IMR-90 (cell line): ENCODE measurements around the gene ZKSCAN8. TPM values are rescaled to one million over a fixed set of nuclear protein-coding genes. Genes with fewer than 3 reads are reported as not detected.

Experiments
- ATAC-seq: fragments of 200-7000 bp; cut with Tn5 transposase; 2 replicates; pipeline ENCODE4 v1.9.1; 2020; ENCODE audit warnings: low read depth, mild to moderate bottlenecking, moderate library complexity
- BruUV-seq: library from RNA; stranded (reverse); fragments of 400-500 nt; replicated peaks from 2 replicates; lab custom pipeline; 2021; lab: Mats Ljungman, UMichigan
- CTCF ChIA-PET: fragments of 300-600 bp; formaldehyde crosslinking; extraction: SDS; loops from one replicate; lab custom pipeline; 2021; ENCODE audit warnings: antibody characterized with exemption; lab: Yijun Ruan, JAX
- POLR2A ChIA-PET: fragments of 300-600 bp; sonication (Branson Sonifier 250); formaldehyde crosslinking; loops from one replicate; lab custom pipeline; 2022; ENCODE audit warnings: antibody characterized with exemption; ENCODE audit not compliant: unreplicated experiment; lab: Charles Lee
- DNase-seq: peaks from one replicate; pipeline ENCODE4 v3.0.0; 2013
- H2AFZ ChIP-seq: replicated peaks from 2 replicates; pipeline ENCODE3; 2013; ENCODE audit warnings: low read length, mild to moderate bottlenecking; ENCODE audit not compliant: poor library complexity
- H2AK5ac ChIP-seq: 2 replicates; pipeline ENCODE4 v1.6.1; 2013; ENCODE audit warnings: low read depth, low read length, inconsistent platforms
- H2AK9ac ChIP-seq: replicated peaks from 2 replicates; pipeline ENCODE3; 2013; ENCODE audit warnings: mild to moderate bottlenecking, low read depth, low read length, moderate library complexity; ENCODE audit not compliant: poor library complexity
- H2BK120ac ChIP-seq: 2 replicates; pipeline ENCODE4 v1.6.1; 2013; ENCODE audit warnings: low read depth, low read length, inconsistent platforms
- H2BK15ac ChIP-seq: 3 replicates; pipeline ENCODE4 v1.6.1; 2013; ENCODE audit warnings: low read depth, low read length, inconsistent platforms
- H2BK20ac ChIP-seq: 2 replicates; pipeline ENCODE4 v1.6.1; 2013; ENCODE audit warnings: low read depth, mild to moderate bottlenecking, inconsistent platforms, low read length, moderate library complexity
- H2BK5ac ChIP-seq: 2 replicates; pipeline ENCODE4 v1.6.1; 2013; ENCODE audit warnings: mild to moderate bottlenecking, low read depth, low read length, inconsistent platforms; ENCODE audit not compliant: poor library complexity, severe bottlenecking
- H3K14ac ChIP-seq: replicated peaks from 2 replicates; pipeline ENCODE4 v1.6.1; 2013; ENCODE audit warnings: low read depth, low read length, inconsistent platforms
- H3K18ac ChIP-seq: 2 replicates; pipeline ENCODE4 v1.6.1; 2013; ENCODE audit warnings: low read depth, low read length, control low read depth
- H3K23ac ChIP-seq: 2 replicates; pipeline ENCODE4 v1.6.1; 2013; ENCODE audit warnings: low read depth, low read length, inconsistent platforms
- H3K27ac ChIP-seq: 2 replicates; pipeline ENCODE4 v1.5.1; 2013; ENCODE audit warnings: mild to moderate bottlenecking, control low read depth, low read length; ENCODE audit not compliant: insufficient read depth
- H3K27me3 ChIP-seq: 2 replicates; pipeline ENCODE4 v1.6.1; 2013; ENCODE audit warnings: low read length; ENCODE audit not compliant: control insufficient read depth, insufficient read depth
- H3K36me3 ChIP-seq: 2 replicates; pipeline ENCODE4 v1.6.1; 2013; ENCODE audit warnings: low read length, mixed read lengths; ENCODE audit not compliant: control insufficient read depth, insufficient read depth
- H3K4ac ChIP-seq: 2 replicates; pipeline ENCODE4 v1.6.1; 2013; ENCODE audit warnings: low read depth, low read length, inconsistent platforms
- H3K4me1 ChIP-seq: 2 replicates; pipeline ENCODE4 v1.6.1; 2013; ENCODE audit warnings: low read length, mixed read lengths; ENCODE audit not compliant: control insufficient read depth, insufficient read depth
- H3K4me2 ChIP-seq: 2 replicates; pipeline ENCODE4 v1.6.1; 2013; ENCODE audit warnings: low read depth, mild to moderate bottlenecking, control low read depth, low read length, moderate library complexity
- H3K4me3 ChIP-seq: 2 replicates; pipeline ENCODE4 v1.5.1; 2013; ENCODE audit warnings: low read depth, mild to moderate bottlenecking, control low read depth, low read length, moderate library complexity; ENCODE audit not compliant: insufficient read depth
- H3K56ac ChIP-seq: 2 replicates; pipeline ENCODE4 v1.6.1; 2013; ENCODE audit warnings: low read length, inconsistent platforms; ENCODE audit not compliant: insufficient read depth; ENCODE audit errors: extremely low read depth
- H3K79me1 ChIP-seq, 2 experiments: 2 replicates each; pipeline ENCODE4 v1.6.1; 2013; ENCODE audit warnings: low read length in 2 of 2, inconsistent platforms in 1 of 2, low read depth in 1 of 2
- H3K9ac ChIP-seq: 2 replicates; pipeline ENCODE4 v1.6.1; 2013; ENCODE audit warnings: low read depth, low read length, control low read depth
- H3K9me1 ChIP-seq: 2 replicates; pipeline ENCODE4 v1.6.1; 2013; ENCODE audit warnings: low read length, inconsistent platforms; ENCODE audit not compliant: insufficient read depth
- H3K9me3 ChIP-seq: 2 replicates; pipeline ENCODE4 v1.6.1; 2013; ENCODE audit warnings: low read length; ENCODE audit not compliant: control insufficient read depth, insufficient read depth
- H4K20me1 ChIP-seq: 2 replicates; pipeline ENCODE4 v1.6.1; 2013; ENCODE audit warnings: low read length, inconsistent platforms; ENCODE audit not compliant: insufficient read depth
- H4K5ac ChIP-seq: 2 replicates; pipeline ENCODE4 v1.6.1; 2013; ENCODE audit warnings: mild to moderate bottlenecking, low read depth, low read length, control low read depth
- H4K8ac ChIP-seq, 2 experiments: 2 replicates each; pipeline ENCODE4 v1.6.1; 2013; ENCODE audit warnings: low read depth in 2 of 2, low read length in 2 of 2, control low read depth in 1 of 2, inconsistent platforms in 1 of 2
- H4K91ac ChIP-seq: 2 replicates; pipeline ENCODE4 v1.6.1; 2013; ENCODE audit warnings: low read depth, low read length, inconsistent platforms; ENCODE audit not compliant: insufficient read depth
- BHLHE40 ChIP-seq: fragments of 150-350 bp; IDR thresholded peaks from 2 replicates; pipeline ENCODE4 v1.6.1; 2016; ENCODE audit warnings: mild to moderate bottlenecking, low read depth, low read length
- MAZ ChIP-seq: IDR thresholded peaks from 2 replicates; pipeline ENCODE4 v1.6.1; 2012; ENCODE audit warnings: low read depth, mild to moderate bottlenecking, low read length, improper control_type of control experiment, moderate library complexity, borderline replicate concordance
- MXI1 ChIP-seq: IDR thresholded peaks from 2 replicates; pipeline ENCODE4 v1.6.1; 2012; ENCODE audit warnings: low read depth, mild to moderate bottlenecking, low read length, moderate library complexity, borderline replicate concordance
- POLR2A ChIP-seq: IDR thresholded peaks from 2 replicates; pipeline ENCODE4 v1.6.1; 2012; ENCODE audit warnings: mild to moderate bottlenecking, low read depth, low read length
- RCOR1 ChIP-seq: IDR thresholded peaks from 2 replicates; pipeline ENCODE4 v1.6.1; 2012; ENCODE audit warnings: mild to moderate bottlenecking, low read length, improper control_type of control experiment; ENCODE audit not compliant: insufficient replicate concordance
- RFX5 ChIP-seq: IDR thresholded peaks from 2 replicates; pipeline ENCODE4 v1.8.0; 2012; ENCODE audit warnings: low read depth, mild to moderate bottlenecking, low read length, moderate library complexity
- WGBS, 2 experiments: methylation state at CpG; one replicate each; pipeline versions ENCODE4 v1.1.5 to v1.1.7; 2013; ENCODE audit warnings: missing lambda C conversion rate in 2 of 2; ENCODE audit not compliant: insufficient read length in 1 of 2; ENCODE audit errors: extremely low coverage in 2 of 2; 5-methylcytosine and 5-hydroxymethylcytosine counted together
- dilution Hi-C: fragments of 300-500 bp; cut with HindIII; formaldehyde crosslinking; loops from one replicate; pipeline ENCODE4 v1.14.3; 2018; ENCODE audit warnings: low sequenced_read_pairs; ENCODE audit not compliant: unreplicated experiment
- in situ Hi-C: fragments of 300-500 bp; cut with MboI; formaldehyde crosslinking; loops from 3 replicates; pipeline ENCODE4 v1.14.3; 2019; ENCODE audit warnings: low sequenced_read_pairs, inconsistent platforms, mixed read lengths
- intact Hi-C: fragments of 100-400 bp; cut with micrococcal nuclease; formaldehyde crosslinking; loops from 2 replicates; pipeline ENCODE4 v1.10.0; 2022
- polyA plus RNA-seq, 3 experiments: library from polyadenylated mRNA; depleted of rRNA; stranded (reverse); fragments of >200 nt; gene quantifications; 2 replicates each; pipeline ENCODE4 v1.2.3, GENCODE V29; 2012; ENCODE audit warnings: low replicate concordance in 1 of 3
- total RNA-seq: library from RNA; depleted of rRNA; stranded (reverse); fragments of >200 nt; gene quantifications from 2 replicates; pipeline ENCODE4 v1.2.3, GENCODE V29; 2012

Gene ZKSCAN8
- total and polyA plus RNA-seq, 2 of the 4 experiments (the other 2 are of a cell fraction): 8.3 to 22.8 TPM

DNA sequence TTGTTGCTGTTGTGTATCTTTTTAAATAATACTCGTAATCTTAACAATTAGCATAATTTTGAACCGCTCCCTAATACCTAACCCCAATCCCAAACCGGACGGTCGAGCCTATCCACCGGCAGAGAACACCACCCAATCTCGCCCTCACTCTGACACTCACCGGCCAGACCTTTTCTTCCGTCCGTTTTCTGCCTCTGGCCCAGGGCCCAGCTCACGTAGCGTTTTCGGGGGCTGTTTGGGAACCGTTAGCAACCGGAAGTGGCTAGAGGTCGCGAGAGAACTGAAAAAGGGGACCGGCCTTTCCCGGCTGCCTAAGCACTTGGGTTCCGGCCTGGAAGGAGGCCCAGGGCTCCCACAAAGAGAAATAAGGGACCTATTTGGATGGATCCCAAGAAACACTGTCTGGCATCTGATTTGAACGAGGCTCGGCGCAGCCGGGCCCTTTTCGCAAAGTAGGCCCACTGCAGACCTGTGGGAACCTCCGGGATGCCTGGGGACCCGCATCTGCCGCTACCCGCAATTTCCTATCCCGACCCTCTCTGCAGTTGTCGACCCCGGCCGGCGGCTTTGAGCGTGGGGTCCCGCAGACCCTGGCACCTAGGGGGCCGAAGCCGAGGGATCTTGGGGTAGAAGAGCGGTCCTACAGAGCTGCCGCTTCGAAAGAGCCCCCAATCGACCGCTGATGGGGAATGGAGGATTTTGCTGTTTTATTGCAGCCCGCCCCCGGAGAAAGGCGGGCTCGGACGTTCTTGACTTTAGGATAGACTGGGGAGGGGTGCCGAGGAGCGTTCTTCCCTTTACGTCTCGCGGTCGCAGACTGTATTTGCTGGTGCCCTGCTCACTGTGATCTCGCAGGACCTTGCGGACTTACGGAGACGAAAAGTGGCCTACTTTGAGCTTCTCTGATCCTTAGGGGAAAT is 4.8 kb upstream of the ZKSCAN8 start:
- peak overlapping the region; percentile 94 for H3K27ac ChIP-seq
- peak overlapping the region; percentile 88 for H3K14ac ChIP-seq
- peak overlapping the region; percentile 97 for H2AFZ ChIP-seq
- H3K4me1 ChIP-seq: peaks cover 2% of the 10 kb centered on the region; the same call in 1 of the 2 replicates
- peak overlapping the region; percentile 97 for H3K56ac ChIP-seq
- H3K79me1 ChIP-seq: peaks cover 5 to 34% of the 10 kb centered on the region in 2 experiments; a peak in 3 of 4 replicates
- WGBS, 2 experiments: 0% methylated on average over 13 of the region's 58 CpGs; no CpG with 5 or more reads in 1 of the 2 experiments
- H2BK15ac ChIP-seq: peak overlapping the region; percentile 64; the same call in 2 of the 3 replicates
- peak overlapping the region; percentile 80 for H3K18ac ChIP-seq
- H3K36me3 ChIP-seq: no peaks in the 10 kb centered on the region; the same call in 1 of the 2 replicates
- POLR2A ChIA-PET: interaction anchor here (0.6 to 0.7 kb wide), 2 partner anchors 130 to 776 kb away, joined by 3 to 4 read pairs; partner anchors contain the start of gene ZSCAN26
- dilution Hi-C loops (no loop called here), intact Hi-C loops (loop anchor here (2.0 to 5.0 kb wide), 3 partner anchors 76 to 260 kb away; partner anchors contain the start of genes ZSCAN12 and ZSCAN26), in situ Hi-C loops (no loop called here)
- ATAC-seq (peak; percentile 70), DNase-seq (peak; percentile 96)
- no peaks in the 10 kb centered on the region for H3K9me3 ChIP-seq
- H2AK5ac ChIP-seq: no peak overlapping the region
- peak overlapping the region; percentile 95 for H3K4me3 ChIP-seq
- no peaks in the 10 kb centered on the region for H4K20me1 ChIP-seq
- peak overlapping the region; percentile 88 for H3K4me2 ChIP-seq
- CTCF ChIA-PET: interaction anchor here (1.2 kb wide), 1 partner anchor 219 kb away, joined by 4 read pairs; no protein-coding TSS in a partner anchor
- no TSS peak for BruUV-seq
- peak overlapping the region; percentile 96 for H4K5ac ChIP-seq
- peak overlapping the region; percentile 68 to 84 for H4K8ac ChIP-seq
- peak overlapping the region; percentile 81 for H3K23ac ChIP-seq
- no peak overlapping the region for H2BK20ac ChIP-seq
- peak overlapping the region; percentile 38 for H2BK120ac ChIP-seq
- peak overlapping the region; percentile 85 for H3K4ac ChIP-seq
- H2AK9ac ChIP-seq: peak overlapping the region; percentile 85
- H3K9me1 ChIP-seq: no peaks in the 10 kb centered on the region
- H2BK5ac ChIP-seq: peak overlapping the region; percentile 83
- H3K9ac ChIP-seq: peak overlapping the region; percentile 99
- no peaks in the 10 kb centered on the region for H3K27me3 ChIP-seq
- H4K91ac ChIP-seq: peak overlapping the region; percentile 76
- TF ChIP-seq MAZ (peak; percentile 88), POLR2A (peak; percentile 72), RFX5 (no peak), RCOR1 (peak; percentile 84), BHLHE40 (peak; percentile 30), MXI1 (0 out of 2 replicates have a peak, but pooled peaks have one; percentile 25)
